ENCODE measurements around the gene PIGB.
"Not testable (repeated sequence)": the region's sequence is repeated elsewhere in the genome, so short reads cannot be mapped to it uniquely, and the experiment has no call there.

PIGB gene

DNA sequence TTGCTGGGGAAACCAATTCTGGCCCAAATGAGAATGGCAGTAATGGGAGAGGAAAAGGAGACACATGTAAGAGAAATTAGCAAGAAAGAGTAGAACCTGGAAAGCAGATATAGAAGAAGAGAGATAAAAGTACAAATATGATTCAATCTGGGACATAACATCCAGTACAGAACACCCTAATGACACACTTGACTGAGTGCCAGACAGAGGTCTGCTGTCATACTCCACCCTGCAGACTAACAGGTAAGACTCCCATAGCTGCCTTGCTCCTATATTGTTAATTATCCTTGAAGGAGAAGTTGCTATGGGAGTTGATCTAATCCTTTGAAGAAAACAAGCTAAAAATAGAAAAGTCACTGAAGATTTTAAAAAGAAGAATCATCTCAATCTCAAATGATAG lies 68.0 kb downstream of the PIGB start:
- DNase-seq = no peak

DNA sequence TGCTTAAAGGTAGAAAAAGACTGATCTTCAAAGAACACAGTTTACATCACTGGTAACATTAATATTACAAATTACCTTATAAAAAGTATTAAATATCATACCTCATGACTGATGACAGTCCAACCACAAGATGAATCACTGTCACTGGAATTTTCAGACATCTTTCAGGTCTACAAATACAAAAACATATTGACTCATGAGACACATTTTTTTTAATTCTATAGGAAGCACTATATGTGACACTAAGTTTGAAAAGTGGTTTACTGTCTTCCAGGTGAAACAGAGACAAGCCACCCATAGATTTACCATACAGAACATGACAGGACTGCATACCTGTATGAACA lies 70.2 kb downstream of the PIGB start:
- DNase-seq = no peak

DNA sequence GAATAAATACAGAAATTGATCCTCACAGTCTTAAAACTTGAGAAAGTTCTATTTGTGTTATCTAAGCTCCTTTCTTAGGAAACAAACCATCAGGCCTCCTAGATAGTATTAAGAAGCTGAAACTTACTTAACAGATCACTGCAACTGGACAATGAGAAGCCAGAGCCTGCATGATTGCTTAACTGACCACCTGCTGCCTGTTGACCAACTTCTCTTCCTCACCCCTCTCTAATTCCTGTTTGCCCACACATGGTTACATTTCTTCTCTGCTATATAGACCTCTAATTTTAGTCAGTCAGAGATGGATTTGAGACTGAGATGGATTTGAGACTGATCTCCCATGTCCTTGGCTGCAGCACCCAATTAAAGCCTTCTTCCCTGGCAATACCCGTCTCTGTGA lies 75.7 kb downstream of the PIGB start:
- DNase-seq = no peak

DNA sequence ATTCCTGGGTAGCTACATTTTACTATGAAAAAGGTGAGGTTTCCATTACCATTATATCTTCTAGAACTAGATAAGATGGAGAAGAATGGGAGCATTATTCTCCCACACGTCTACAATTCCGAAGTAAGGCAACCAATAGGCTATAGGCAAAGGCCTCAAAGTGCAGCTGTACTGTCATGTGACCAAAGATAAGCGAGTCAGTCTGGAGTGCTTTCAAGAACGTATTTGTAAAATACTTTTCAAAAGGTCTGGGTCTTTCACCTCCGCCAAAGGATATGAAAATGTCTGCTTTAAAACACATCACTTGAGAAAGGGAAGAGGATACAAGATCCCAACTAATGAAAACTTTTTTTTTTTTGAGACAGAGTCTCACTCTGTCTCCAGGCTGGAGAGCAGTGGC lies 79.2 kb downstream of the PIGB start:
- no peak for DNase-seq

DNA sequence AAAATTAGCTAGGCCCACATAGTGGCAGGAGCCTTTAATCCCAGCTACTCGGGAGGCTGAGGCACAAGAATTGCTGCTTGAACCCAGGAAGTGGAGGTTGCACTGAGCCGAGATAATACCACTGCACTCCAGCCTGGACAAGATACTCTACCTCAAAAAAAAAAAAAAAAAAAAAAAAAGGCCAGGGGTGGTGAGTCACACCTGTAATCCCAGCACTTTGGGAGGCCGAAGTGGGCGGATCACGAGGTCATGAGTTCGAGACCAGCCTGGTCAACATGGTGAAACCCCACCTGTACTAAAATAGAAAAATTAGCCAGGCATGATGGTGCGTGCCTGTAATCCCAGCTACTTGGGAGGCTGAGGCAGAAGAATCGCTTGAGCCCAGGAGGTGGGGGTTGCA lies 81.0 kb downstream of the PIGB start:
- DNase-seq = not testable (repeated sequence)

DNA sequence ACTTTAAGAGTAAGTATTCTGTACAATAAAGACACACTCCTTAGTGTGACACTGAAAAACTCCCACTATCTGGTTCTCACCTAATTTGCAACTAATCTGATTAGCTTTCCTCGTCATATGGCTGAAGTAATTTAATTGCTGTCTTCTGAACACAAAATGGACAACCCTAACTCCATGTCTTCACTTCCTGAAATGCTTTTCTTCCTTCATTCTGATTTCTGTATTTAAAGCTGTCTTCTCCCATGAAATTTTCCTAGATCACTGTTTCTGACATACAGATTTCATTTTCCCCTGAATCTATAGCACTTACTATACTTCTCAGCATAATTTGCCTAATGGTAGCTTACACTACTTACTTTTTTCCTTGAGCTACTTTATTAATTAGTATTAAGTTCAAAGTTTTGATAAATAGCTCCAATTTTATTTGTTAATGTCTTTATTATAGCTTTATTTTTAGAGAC lies 82.8 kb downstream of the PIGB start:
- no peak for DNase-seq

DNA sequence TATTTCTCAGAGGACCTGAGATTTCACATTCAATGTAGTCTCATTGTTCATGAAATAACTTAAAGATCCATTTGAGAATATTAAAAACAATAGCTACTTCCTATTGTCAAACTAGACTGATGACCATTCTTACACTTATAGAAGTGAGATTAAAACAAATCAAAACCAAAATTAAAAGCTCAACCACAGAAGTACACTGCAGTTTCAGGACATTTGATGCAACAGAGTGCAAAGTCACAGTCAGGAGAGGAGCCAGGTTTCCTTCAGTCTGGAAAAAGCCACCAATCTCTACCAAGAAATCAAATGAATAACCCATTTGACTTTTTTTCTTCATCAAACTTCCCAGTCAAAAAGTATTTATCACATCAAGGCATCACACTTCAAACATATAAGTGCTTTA lies 83.7 kb downstream of the PIGB start:
- DNase-seq = no peak

DNA sequence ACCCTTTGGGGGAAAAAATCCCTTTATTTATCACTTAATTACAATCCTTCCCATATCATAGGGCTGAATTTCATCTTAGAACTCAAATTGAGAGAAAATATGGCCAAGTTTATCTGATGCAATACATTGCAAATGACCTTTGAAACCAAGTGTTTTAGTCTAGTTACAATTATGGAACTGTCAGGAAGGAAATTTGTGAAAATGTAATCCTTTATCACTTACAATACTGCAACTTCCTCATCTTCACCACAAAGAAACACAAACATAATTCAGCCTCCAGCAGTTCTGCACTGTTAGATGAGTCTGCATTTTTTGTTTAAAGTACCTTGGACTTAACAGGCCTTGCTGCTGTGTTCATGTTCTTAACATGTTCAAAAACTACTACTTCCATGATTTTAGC lies 84.5 kb downstream of the PIGB start:
- no peak for DNase-seq

All from activated naive CD4-positive, alpha-beta T cell treated with Interleukin-2 at 50 U/mL for 16 hours (primary cell).